Naive thymus-derived CD4-positive, alpha-beta T cell (primary cell): ENCODE measurements around the gene PCDH1. TPM values are rescaled to one million over a fixed set of nuclear protein-coding genes. Genes with fewer than 3 reads are reported as not detected.
A peak's percentile ranks its signal among the peaks of the same experiment; 100 is the strongest.

Experiments used
- ATAC-seq: fragments of 150-1000 bp; cut with Tn5 transposase; 2 replicates; pipeline ENCODE4 v1.10.0; 2021; ENCODE audit warnings: mild to moderate bottlenecking, moderate library complexity
- CTCF ChIA-PET: fragments of 350-600 bp; sonication (Branson Sonifier 250); formaldehyde crosslinking; loops from one replicate; lab custom pipeline; 2021; ENCODE audit warnings: antibody characterized with exemption; lab: Charles Lee
- POLR2A ChIA-PET: fragments of 350-600 bp; sonication (Branson Sonifier 250); formaldehyde crosslinking; loops from one replicate; lab custom pipeline; 2021; ENCODE audit warnings: antibody characterized with exemption, inconsistent platforms; lab: Charles Lee
- DNase-seq, 9 donors: peaks; one replicate each; pipeline versions ENCODE4 v3.0.0 to v3.0.0-alpha.2; 2020 to 2022; ENCODE audit warnings: mixed read lengths in 1 of 9
- H3K27ac ChIP-seq: one replicate; pipeline ENCODE4 v1.7.0; 2013; ENCODE audit warnings: mild to moderate bottlenecking, low read depth, low read length, moderate library complexity
- H3K27me3 ChIP-seq, 2 donors: one replicate each; pipeline ENCODE4 v1.7.0; 2013; ENCODE audit warnings: low read length in 2 of 2, mild to moderate bottlenecking in 2 of 2, moderate library complexity in 2 of 2; ENCODE audit not compliant: control insufficient read depth in 2 of 2, insufficient read depth in 2 of 2
- H3K36me3 ChIP-seq, 3 experiments: 1 replicate in 2 of 3; 2 replicates in 1 of 3; pipeline ENCODE4 v1.7.0; 2013; ENCODE audit warnings: low read length in 3 of 3, mild to moderate bottlenecking in 3 of 3, moderate library complexity in 1 of 3; ENCODE audit not compliant: insufficient read depth in 3 of 3, control insufficient read depth in 2 of 3
- H3K4me1 ChIP-seq, 2 donors: one replicate each; pipeline ENCODE4 v1.7.0; 2013; ENCODE audit warnings: low read length in 2 of 2, mild to moderate bottlenecking in 2 of 2, moderate library complexity in 1 of 2; ENCODE audit not compliant: control insufficient read depth in 2 of 2, insufficient read depth in 2 of 2
- H3K4me3 ChIP-seq: 2 replicates; pipeline ENCODE4 v1.7.0; 2013; ENCODE audit warnings: mild to moderate bottlenecking, low read length
- H3K9me3 ChIP-seq, 3 experiments: 1 replicate in 2 of 3; 2 replicates in 1 of 3; pipeline ENCODE4 v1.7.0; 2013; ENCODE audit warnings: low read length in 3 of 3; ENCODE audit not compliant: control insufficient read depth in 2 of 3
- H3K27ac Mint-ChIP-seq, 9 donors: one replicate each; pipeline ENCODE4 v1.8.0; 2020 to 2022; ENCODE audit warnings: mixed read lengths in 9 of 9, mild to moderate bottlenecking in 8 of 9, moderate library complexity in 5 of 9, inconsistent platforms in 2 of 9
- H3K27me3 Mint-ChIP-seq, 5 donors: one replicate each; pipeline ENCODE4 v1.8.0; 2021 to 2022; ENCODE audit warnings: mixed read lengths in 5 of 5, mild to moderate bottlenecking in 1 of 5
- H3K36me3 Mint-ChIP-seq, 5 donors: one replicate each; pipeline ENCODE4 v1.8.0; 2020 to 2022; ENCODE audit warnings: mixed read lengths in 5 of 5, mild to moderate bottlenecking in 3 of 5, inconsistent platforms in 1 of 5
- H3K4me1 Mint-ChIP-seq, 7 donors: one replicate each; pipeline ENCODE4 v1.8.0; 2020 to 2022; ENCODE audit warnings: mixed read lengths in 7 of 7, mild to moderate bottlenecking in 3 of 7, inconsistent platforms in 1 of 7
- H3K4me3 Mint-ChIP-seq, 10 donors: one replicate each; pipeline ENCODE4 v1.8.0; 2020 to 2022; ENCODE audit warnings: mild to moderate bottlenecking in 10 of 10, mixed read lengths in 10 of 10, moderate library complexity in 6 of 10, inconsistent platforms in 2 of 10
- H3K9me3 Mint-ChIP-seq, 11 donors: one replicate each; pipeline ENCODE4 v1.8.0; 2020 to 2022; ENCODE audit warnings: mixed read lengths in 11 of 11, mild to moderate bottlenecking in 4 of 11, inconsistent platforms in 1 of 11, moderate library complexity in 1 of 11
- intact Hi-C, 2 donors: fragments of 100-400 bp; cut with micrococcal nuclease; formaldehyde crosslinking; loops; one replicate each; pipeline ENCODE4 v1.15.1; 2023
- polyA plus RNA-seq, 2 donors: library from polyadenylated mRNA; unstranded; fragments of 300-500 nt; fragmentation: Illumina TruSeq; gene quantifications; one replicate each; pipeline ENCODE4 v1.2.3, GENCODE V29; 2021
- total RNA-seq, 6 experiments: library from RNA in 5 of 6; stranded (reverse) in 5 of 6; gene quantifications; 1 replicate in 5 of 6; 2 replicates in 1 of 6; pipeline ENCODE4 v1.2.3 and lab custom pipeline; 2021 to 2026

PCDH1 gene
- total and polyA plus RNA-seq, 7 experiments from 2014 or later: 0.05 to 3.2 (median 0.53) TPM; not detected in 4

- H3K27ac ChIP-seq: no peak overlapping the region
- Mint-ChIP-seq H3K4me1 (peaks cover 7 to 24% (median 12%) of the 10 kb centered on the region in 7 donors), H3K36me3 (no peaks in the 10 kb centered on the region), H3K4me3 (peak overlapping the region in 2 of 10 donors; percentile 13 to 61), H3K9me3 (no peaks in the 10 kb centered on the region), H3K27ac (peak overlapping the region in 2 of 9 donors; percentile 39 to 86), H3K27me3 (peaks cover 0 to 23% (median 10%) of the 10 kb centered on the region in 5 donors)
- no peaks in the 10 kb centered on the region for H3K27me3 ChIP-seq
- H3K4me3 ChIP-seq: no peak overlapping the region
- ATAC-seq (no peak), DNase-seq (no peak)
- H3K9me3 ChIP-seq: no peaks in the 10 kb centered on the region
- peaks cover 0 to 6% (median 0%) of the 10 kb centered on the region in 3 experiments for H3K36me3 ChIP-seq
- H3K4me1 ChIP-seq: no peaks in the 10 kb centered on the region
- POLR2A ChIA-PET: no interaction called here
- CTCF ChIA-PET: interaction anchor here (0.8 kb wide), 1 partner anchor 34 kb away, joined by 4 read pairs; no protein-coding TSS in a partner anchor
- intact Hi-C loops: no loop called here
These were observed 32.8 kb downstream of the PCDH1 start for GRCh38 chr5:141845371-141845851.

- Mint-ChIP-seq H3K9me3 (no peaks in the 10 kb centered on the region), H3K4me1 (peaks cover 7 to 21% (median 12%) of the 10 kb centered on the region in 7 donors), H3K36me3 (no peaks in the 10 kb centered on the region), H3K27ac (peak overlapping the region in 1 of 9 donors; percentile 74), H3K4me3 (no peak overlapping the region), H3K27me3 (peaks cover 0 to 23% (median 10%) of the 10 kb centered on the region in 5 donors)
- POLR2A ChIA-PET: no interaction called here
- CTCF ChIA-PET: no interaction called here
- Histone ChIP-seq H3K4me1 (no peaks in the 10 kb centered on the region), H3K27ac (no peak overlapping the region), H3K36me3 (peaks cover 0 to under 1% (median 0%) of the 10 kb centered on the region in 3 experiments), H3K27me3 (no peaks in the 10 kb centered on the region), H3K4me3 (no peak overlapping the region), H3K9me3 (no peaks in the 10 kb centered on the region)
- intact Hi-C loops: no loop called here
- ATAC-seq (no peak), DNase-seq (no peak)
These were observed 33.7 kb downstream of the PCDH1 start for GRCh38 chr5:141844414-141845097.

GRCh38 chr5:141843156-141843927 is 34.9 kb downstream of the PCDH1 start:
- no peaks in the 10 kb centered on the region for H3K27me3 ChIP-seq

GRCh38 chr5:141841378-141842180 is 36.6 kb downstream of the PCDH1 start:
- Histone ChIP-seq H3K9me3 (no peaks in the 10 kb centered on the region), H3K36me3 (no peaks in the 10 kb centered on the region), H3K4me3 (no peak overlapping the region), H3K4me1 (peaks cover 0 to under 1% of the 10 kb centered on the region in 2 donors), H3K27ac (no peak overlapping the region), H3K27me3 (no peaks in the 10 kb centered on the region)
- no peak overlapping the region for H3K27ac Mint-ChIP-seq
- H3K27me3 Mint-ChIP-seq: peaks cover 0 to 23% (median 10%) of the 10 kb centered on the region in 5 donors
- no peak overlapping the region for H3K4me3 Mint-ChIP-seq
- POLR2A ChIA-PET: no interaction called here
- intact Hi-C loops: no loop called here
- DNase-seq (no peak), ATAC-seq (no peak)
- no peaks in the 10 kb centered on the region for H3K9me3 Mint-ChIP-seq
- H3K36me3 Mint-ChIP-seq: no peaks in the 10 kb centered on the region
- peaks cover 0 to 15% (median 11%) of the 10 kb centered on the region in 7 donors for H3K4me1 Mint-ChIP-seq
- CTCF ChIA-PET: no interaction called here

More at GRCh38 chr5:141843156-141843927, 34.9 kb downstream of the PCDH1 start:
- Histone ChIP-seq H3K4me3 (no peak overlapping the region), H3K36me3 (no peaks in the 10 kb centered on the region), H3K9me3 (no peaks in the 10 kb centered on the region), H3K27ac (no peak overlapping the region), H3K4me1 (no peaks in the 10 kb centered on the region)
- no peak for ATAC-seq
- intact Hi-C loops: no loop called here
- peaks cover 0 to 23% (median 10%) of the 10 kb centered on the region in 5 donors for H3K27me3 Mint-ChIP-seq
- H3K4me1 Mint-ChIP-seq: peaks cover 1 to 16% (median 5%) of the 10 kb centered on the region in 7 donors
- no peak overlapping the region for H3K27ac Mint-ChIP-seq
- ChIA-PET CTCF (interaction anchor here (0.8 to 1.1 kb wide), 2 partner anchors 36 to 150 kb away, joined by 3 to 4 read pairs; no protein-coding TSS in a partner anchor), POLR2A (no interaction called here)
- H3K36me3 Mint-ChIP-seq: no peaks in the 10 kb centered on the region
- no peaks in the 10 kb centered on the region for H3K9me3 Mint-ChIP-seq
- H3K4me3 Mint-ChIP-seq: no peak overlapping the region
- DNase-seq: no peak

- H3K4me3 ChIP-seq: no peak overlapping the region
- no peaks in the 10 kb centered on the region for H3K27me3 ChIP-seq
- H3K36me3 Mint-ChIP-seq: no peaks in the 10 kb centered on the region
- CTCF ChIA-PET: no interaction called here
- H3K9me3 Mint-ChIP-seq: no peaks in the 10 kb centered on the region
- no peaks in the 10 kb centered on the region for H3K36me3 ChIP-seq
- H3K4me1 Mint-ChIP-seq: peaks cover 6 to 21% (median 16%) of the 10 kb centered on the region in 7 donors
- H3K9me3 ChIP-seq: no peaks in the 10 kb centered on the region
- no peak overlapping the region for H3K27ac ChIP-seq
- no peak overlapping the region for H3K4me3 Mint-ChIP-seq
- DNase-seq (no peak), ATAC-seq (no peak)
- peaks cover 0 to 7% of the 10 kb centered on the region in 2 donors for H3K4me1 ChIP-seq
- POLR2A ChIA-PET: no interaction called here
- intact Hi-C loops: no loop called here
- peaks cover 0 to 23% (median 10%) of the 10 kb centered on the region in 5 donors for H3K27me3 Mint-ChIP-seq
- H3K27ac Mint-ChIP-seq: peak overlapping the region in 1 of 9 donors; percentile 67
These were observed 37.3 kb downstream of the PCDH1 start for GRCh38 chr5:141840826-141841360.

GRCh38 chr5:141840280-141840812 is 37.9 kb downstream of the PCDH1 start:
- no peak overlapping the region for H3K27ac ChIP-seq
- Mint-ChIP-seq H3K4me1 (peaks cover 9 to 22% (median 17%) of the 10 kb centered on the region in 7 donors), H3K27me3 (peaks cover 0 to 23% (median 10%) of the 10 kb centered on the region in 5 donors), H3K27ac (peak overlapping the region in 2 of 9 donors; percentile 28 to 42), H3K36me3 (no peaks in the 10 kb centered on the region), H3K9me3 (no peaks in the 10 kb centered on the region), H3K4me3 (no peak overlapping the region)
- intact Hi-C loops: no loop called here
- H3K4me3 ChIP-seq: no peak overlapping the region
- ChIA-PET CTCF (no interaction called here), POLR2A (no interaction called here)
- peaks cover 0 to 12% of the 10 kb centered on the region in 2 donors for H3K4me1 ChIP-seq
- H3K36me3 ChIP-seq: no peaks in the 10 kb centered on the region
- DNase-seq: no peak
- no peaks in the 10 kb centered on the region for H3K9me3 ChIP-seq
- ATAC-seq: no peak
- no peaks in the 10 kb centered on the region for H3K27me3 ChIP-seq
